ENCODE measurements around the gene ZFR. TPM values are rescaled to one million over a fixed set of nuclear protein-coding genes. Genes with fewer than 3 reads are reported as not detected.

ZFR gene
- total RNA-seq, result 10 to 100 TPM; 66.9 to 69.7 TPM
- 10 to 100 TPM; 69.8 to 79.4 (median 72.0) TPM for polyA plus RNA-seq
- total RNA-seq, result 123 to 268 (median 190) reads per million in 6 experiments

GRCh38 chr5:32444431-32445286 lies at the start of gene ZFR:
TSS of gene ZFR (minus strand) at chr5:32444740. CDS start at chr5:32444658, 82 bp downstream.
- Mint-ChIP-seq H3K27me3 (peaks cover 0 to 2% (median 0%) of the 10 kb centered on the region in 5 donors), H3K9me3 (no peaks in the 10 kb centered on the region), H3K36me3 (peaks cover 0 to 19% (median 0%) of the 10 kb centered on the region in 3 donors), H3K27ac (peak within 1 kb of the TSS; percentile 84 to 97 (median 94)), H3K4me1 (peaks cover 9 to 58% (median 35%) of the 10 kb centered on the region in 4 donors), H3K4me3 (peak within 1 kb of the TSS; percentile 88 to 96 (median 94))
- DNase-seq (peak; percentile 90 to 95 (median 92)), ATAC-seq (peak; percentile 89 to 92)
- POLR2A ChIA-PET, result interaction anchor here (0.6 to 1.3 kb wide), 7 partner anchors 9 to 271 kb away, joined by 3 to 13 read pairs (median 5); partner anchors contain the start of genes GOLPH3 and SUB1

GRCh38 chr5:32490972-32491557 lies 46.5 kb upstream of the ZFR start:
- DNase-seq, result no peak
- ATAC-seq, result no peak
- Mint-ChIP-seq H3K4me3 (no peak overlapping the region), H3K27ac (no peak overlapping the region), H3K4me1 (no peaks in the 10 kb centered on the region), H3K9me3 (no peaks in the 10 kb centered on the region), H3K36me3 (no peaks in the 10 kb centered on the region), H3K27me3 (no peaks in the 10 kb centered on the region)
- POLR2A ChIA-PET, result no interaction called here

- H3K27me3 Mint-ChIP-seq, result no peaks in the 10 kb centered on the region
- no peaks in the 10 kb centered on the region for H3K9me3 Mint-ChIP-seq
- H3K4me3 Mint-ChIP-seq, result no peak overlapping the region
- no peaks in the 10 kb centered on the region for H3K4me1 Mint-ChIP-seq
- DNase-seq (peak; percentile 26 to 81 (median 58)), ATAC-seq (peak; percentile 54 to 69)
- H3K36me3 Mint-ChIP-seq, result no peaks in the 10 kb centered on the region
- POLR2A ChIA-PET, result interaction anchor here (0.7 kb wide), 2 partner anchors 95 to 96 kb away, joined by 3 read pairs; no protein-coding TSS in a partner anchor
- H3K27ac Mint-ChIP-seq, result no peak overlapping the region
Observed at GRCh38 chr5:32489791-32490562, 45.4 kb upstream of the ZFR start.

- H3K36me3 Mint-ChIP-seq, result no peaks in the 10 kb centered on the region
- no peak overlapping the region for H3K27ac Mint-ChIP-seq
- H3K9me3 Mint-ChIP-seq, result no peaks in the 10 kb centered on the region
- H3K4me1 Mint-ChIP-seq, result no peaks in the 10 kb centered on the region
- POLR2A ChIA-PET, result no interaction called here
- ATAC-seq, result no peak
- no peaks in the 10 kb centered on the region for H3K27me3 Mint-ChIP-seq
- H3K4me3 Mint-ChIP-seq, result no peak overlapping the region
- DNase-seq, result no peak
Observed at GRCh38 chr5:32487424-32487823, 42.9 kb upstream of the ZFR start.

- no peaks in the 10 kb centered on the region for H3K9me3 Mint-ChIP-seq
- POLR2A ChIA-PET, result no interaction called here
- no peaks in the 10 kb centered on the region for H3K27me3 Mint-ChIP-seq
- no peak overlapping the region for H3K4me3 Mint-ChIP-seq
- DNase-seq (no peak), ATAC-seq (no peak)
- no peak overlapping the region for H3K27ac Mint-ChIP-seq
- no peaks in the 10 kb centered on the region for H3K36me3 Mint-ChIP-seq
- H3K4me1 Mint-ChIP-seq, result no peaks in the 10 kb centered on the region
Observed at GRCh38 chr5:32487008-32487407, 42.5 kb upstream of the ZFR start.

GRCh38 chr5:32482193-32482592 lies 37.7 kb upstream of the ZFR start:
- Mint-ChIP-seq H3K27me3 (no peaks in the 10 kb centered on the region), H3K27ac (no peak overlapping the region), H3K36me3 (no peaks in the 10 kb centered on the region), H3K9me3 (no peaks in the 10 kb centered on the region), H3K4me3 (no peak overlapping the region), H3K4me1 (no peaks in the 10 kb centered on the region)
- DNase-seq (no peak), ATAC-seq (no peak)
- POLR2A ChIA-PET, result no interaction called here

- ATAC-seq (no peak), DNase-seq (no peak)
- Mint-ChIP-seq H3K9me3 (no peaks in the 10 kb centered on the region), H3K36me3 (no peaks in the 10 kb centered on the region), H3K4me3 (no peak overlapping the region), H3K4me1 (no peaks in the 10 kb centered on the region), H3K27me3 (no peaks in the 10 kb centered on the region), H3K27ac (no peak overlapping the region)
- POLR2A ChIA-PET, result no interaction called here
Observed at GRCh38 chr5:32479096-32479495, 34.6 kb upstream of the ZFR start.

- Mint-ChIP-seq H3K36me3 (no peaks in the 10 kb centered on the region), H3K27ac (peak overlapping the region in 1 of 10 donors; percentile 22), H3K4me3 (no peak overlapping the region), H3K4me1 (no peaks in the 10 kb centered on the region), H3K27me3 (no peaks in the 10 kb centered on the region), H3K9me3 (no peaks in the 10 kb centered on the region)
- no peak for ATAC-seq
- no peak for DNase-seq
- POLR2A ChIA-PET, result no interaction called here
Observed at GRCh38 chr5:32476891-32477290, 32.4 kb upstream of the ZFR start.

GRCh38 chr5:32475334-32476097 lies 31.0 kb upstream of the ZFR start:
- no peak overlapping the region for H3K27ac Mint-ChIP-seq
- H3K27me3 Mint-ChIP-seq, result no peaks in the 10 kb centered on the region
- POLR2A ChIA-PET, result no interaction called here
- H3K4me1 Mint-ChIP-seq, result no peaks in the 10 kb centered on the region
- ATAC-seq (no peak), DNase-seq (no peak)
- H3K9me3 Mint-ChIP-seq, result no peaks in the 10 kb centered on the region
- H3K4me3 Mint-ChIP-seq, result no peak overlapping the region
- H3K36me3 Mint-ChIP-seq, result no peaks in the 10 kb centered on the region

GRCh38 chr5:32474209-32474854 lies 29.8 kb upstream of the ZFR start:
- H3K27me3 Mint-ChIP-seq, result no peaks in the 10 kb centered on the region
- no peaks in the 10 kb centered on the region for H3K9me3 Mint-ChIP-seq
- DNase-seq, result no peak

GRCh38 chr5:32473072-32473471 lies 28.5 kb upstream of the ZFR start:
- no peaks in the 10 kb centered on the region for H3K4me1 Mint-ChIP-seq
- no peak overlapping the region for H3K27ac Mint-ChIP-seq
- DNase-seq (no peak), ATAC-seq (no peak)
- POLR2A ChIA-PET, result no interaction called here
- no peaks in the 10 kb centered on the region for H3K36me3 Mint-ChIP-seq
- H3K4me3 Mint-ChIP-seq, result no peak overlapping the region
- no peaks in the 10 kb centered on the region for H3K9me3 Mint-ChIP-seq
- H3K27me3 Mint-ChIP-seq, result no peaks in the 10 kb centered on the region

More at GRCh38 chr5:32474209-32474854, 29.8 kb upstream of the ZFR start:
- ATAC-seq, result no peak
- POLR2A ChIA-PET, result no interaction called here
- Mint-ChIP-seq H3K36me3 (no peaks in the 10 kb centered on the region), H3K27ac (no peak overlapping the region), H3K4me1 (no peaks in the 10 kb centered on the region), H3K4me3 (no peak overlapping the region)

- POLR2A ChIA-PET, result no interaction called here
- no peak for DNase-seq
- Mint-ChIP-seq H3K9me3 (no peaks in the 10 kb centered on the region), H3K27me3 (no peaks in the 10 kb centered on the region), H3K36me3 (no peaks in the 10 kb centered on the region), H3K4me3 (no peak overlapping the region), H3K27ac (peak overlapping the region in 1 of 10 donors; percentile 43), H3K4me1 (no peaks in the 10 kb centered on the region)
- no peak for ATAC-seq
Observed at GRCh38 chr5:32471784-32472183, 27.2 kb upstream of the ZFR start.
